ENCODE results near the gene LCN10.

LCN10 gene

DNA sequence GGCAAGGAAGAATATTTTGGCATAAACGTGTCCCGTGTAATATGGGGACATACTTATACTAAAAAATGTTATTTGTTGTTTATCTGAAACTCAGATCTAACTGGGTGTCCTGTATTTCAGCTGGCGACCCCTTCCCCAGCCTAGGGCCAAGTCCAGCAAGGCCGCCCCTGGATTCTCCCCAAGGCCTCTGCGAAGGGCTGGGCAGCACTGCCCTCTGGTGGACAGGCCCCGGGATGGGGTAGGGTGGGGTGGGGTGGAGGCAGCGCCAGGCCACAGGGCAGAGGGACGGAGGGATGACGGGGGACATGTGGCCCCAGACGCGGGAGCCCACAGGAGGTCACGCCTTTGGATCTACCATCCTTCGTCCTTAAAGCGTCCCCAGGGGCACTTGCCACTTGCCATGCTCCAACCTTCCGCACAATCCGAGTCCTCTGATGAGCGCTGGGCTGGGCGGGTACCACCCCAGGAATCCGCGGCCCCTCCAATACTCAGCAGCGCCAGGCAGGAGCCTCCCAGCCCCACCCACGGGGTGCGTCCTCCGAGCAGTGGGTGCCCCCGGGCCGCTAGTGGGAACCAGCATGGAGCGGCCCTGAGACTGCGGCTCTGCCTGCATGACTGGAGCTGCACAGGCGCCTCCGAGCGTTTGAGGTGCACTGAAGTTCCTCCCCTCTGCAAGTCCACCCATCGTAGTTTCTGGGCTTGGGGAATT is 48.4 kb downstream of the LCN10 start:
- no peak overlapping the region for H3K4me3 ChIP-seq (ENCODE audit: low read depth in 1 of 2, low read length in 2 of 2)
- H3K9me3 ChIP-seq (ENCODE audit: low read length): no peaks in the 10 kb centered on the region
- no peak overlapping the region for H3K27ac ChIP-seq (ENCODE audit: low read depth, low read length)
- peaks cover 19% of the 10 kb centered on the region for H3K4me1 ChIP-seq (ENCODE audit: insufficient read depth, low read length)
- H3K9ac ChIP-seq (ENCODE audit: low read length): no peak overlapping the region
- H3K36me3 ChIP-seq (ENCODE audit: insufficient read depth, low read length): no peaks in the 10 kb centered on the region
- no peaks in the 10 kb centered on the region for H3K27me3 ChIP-seq (ENCODE audit: control insufficient read depth in 1 of 2, insufficient read depth in 2 of 2, low read length in 2 of 2)

- no peak overlapping the region for H3K27ac ChIP-seq (ENCODE audit: low read depth, low read length)
- H3K9ac ChIP-seq (ENCODE audit: low read length): no peak overlapping the region
Observed at GRCh38 chr9:136693490-136694162, 49.1 kb downstream of the LCN10 start.

DNA sequence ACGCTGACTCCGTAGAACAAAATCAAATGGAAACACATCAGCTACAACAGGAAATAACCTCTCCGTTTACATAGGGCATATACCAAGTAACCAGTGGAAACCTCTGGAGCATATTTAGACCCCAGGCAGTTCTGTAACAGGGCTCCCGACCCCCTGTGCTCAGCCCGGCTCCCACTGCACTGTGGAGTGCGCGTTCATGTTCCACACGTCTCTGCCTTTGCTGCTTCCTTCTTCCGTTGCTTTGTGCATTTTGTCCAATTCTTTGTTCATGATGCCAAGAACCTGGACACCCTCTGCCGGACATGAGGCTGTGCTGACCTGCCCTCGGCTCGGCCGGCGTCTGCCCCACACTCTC is 49.6 kb downstream of the LCN10 start:
- H3K9ac ChIP-seq (ENCODE audit: low read length): no peak overlapping the region
- no peak overlapping the region for H3K4me3 ChIP-seq (ENCODE audit: low read depth in 1 of 2, low read length in 2 of 2)
- no peaks in the 10 kb centered on the region for H3K9me3 ChIP-seq (ENCODE audit: low read length)
- peaks cover 21% of the 10 kb centered on the region for H3K4me1 ChIP-seq (ENCODE audit: insufficient read depth, low read length)
- H3K27ac ChIP-seq (ENCODE audit: low read depth, low read length): no peak overlapping the region
- no peaks in the 10 kb centered on the region for H3K27me3 ChIP-seq (ENCODE audit: control insufficient read depth in 1 of 2, insufficient read depth in 2 of 2, low read length in 2 of 2)
- no peaks in the 10 kb centered on the region for H3K36me3 ChIP-seq (ENCODE audit: insufficient read depth, low read length)

More at GRCh38 chr9:136693490-136694162, 49.1 kb downstream of the LCN10 start:
- Histone ChIP-seq H3K27me3 (ENCODE audit: control insufficient read depth in 1 of 2, insufficient read depth in 2 of 2, low read length in 2 of 2) (no peaks in the 10 kb centered on the region), H3K4me3 (ENCODE audit: low read depth in 1 of 2, low read length in 2 of 2) (no peak overlapping the region), H3K4me1 (ENCODE audit: insufficient read depth, low read length) (peaks cover 19% of the 10 kb centered on the region), H3K9me3 (ENCODE audit: low read length) (no peaks in the 10 kb centered on the region), H3K36me3 (ENCODE audit: insufficient read depth, low read length) (no peaks in the 10 kb centered on the region)

GRCh38 chr9:136692185-136693134 is 50.3 kb downstream of the LCN10 start:
- Histone ChIP-seq H3K27me3 (ENCODE audit: control insufficient read depth in 1 of 2, insufficient read depth in 2 of 2, low read length in 2 of 2) (no peaks in the 10 kb centered on the region), H3K36me3 (ENCODE audit: insufficient read depth, low read length) (no peaks in the 10 kb centered on the region), H3K9ac (ENCODE audit: low read length) (no peak overlapping the region), H3K4me1 (ENCODE audit: insufficient read depth, low read length) (peaks cover 25% of the 10 kb centered on the region), H3K4me3 (ENCODE audit: low read depth in 1 of 2, low read length in 2 of 2) (no peak overlapping the region), H3K27ac (ENCODE audit: low read depth, low read length) (no peak overlapping the region), H3K9me3 (ENCODE audit: low read length) (no peaks in the 10 kb centered on the region)

- no peaks in the 10 kb centered on the region for H3K27me3 ChIP-seq (ENCODE audit: control insufficient read depth in 1 of 2, insufficient read depth in 2 of 2, low read length in 2 of 2)
- no peaks in the 10 kb centered on the region for H3K36me3 ChIP-seq (ENCODE audit: insufficient read depth, low read length)
- no peaks in the 10 kb centered on the region for H3K9me3 ChIP-seq (ENCODE audit: low read length)
- H3K4me1 ChIP-seq (ENCODE audit: insufficient read depth, low read length): peaks cover 25% of the 10 kb centered on the region
- H3K4me3 ChIP-seq (ENCODE audit: low read depth in 1 of 2, low read length in 2 of 2): no peak overlapping the region
- H3K9ac ChIP-seq (ENCODE audit: low read length): no peak overlapping the region
- H3K27ac ChIP-seq (ENCODE audit: low read depth, low read length): no peak overlapping the region
Observed at GRCh38 chr9:136691316-136692184, 51.2 kb downstream of the LCN10 start.

DNA sequence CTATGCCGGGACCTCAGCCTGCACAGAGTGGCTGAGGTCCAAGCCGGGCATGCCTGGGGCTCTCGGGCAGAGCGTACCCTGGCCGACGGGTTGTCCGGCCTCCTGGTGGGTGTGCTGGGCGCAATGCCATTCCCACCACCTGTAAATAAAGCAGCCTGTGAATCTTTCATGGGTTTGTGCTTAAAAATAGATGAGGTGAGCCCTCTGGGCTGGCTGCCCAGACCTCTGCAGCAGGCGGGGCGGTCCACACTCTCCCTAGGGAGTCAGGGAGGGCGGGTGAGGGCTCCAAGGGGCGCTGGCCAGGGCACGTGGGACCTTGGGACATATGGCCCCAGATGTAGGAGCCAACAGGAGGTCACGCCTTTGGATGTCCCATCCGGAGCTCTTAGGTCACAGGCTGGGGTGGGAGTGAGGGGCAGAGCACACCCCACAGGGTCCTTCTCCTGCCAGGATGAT is 51.9 kb downstream of the LCN10 start:
- Histone ChIP-seq H3K36me3 (ENCODE audit: insufficient read depth, low read length) (no peaks in the 10 kb centered on the region), H3K9me3 (ENCODE audit: low read length) (no peaks in the 10 kb centered on the region), H3K27ac (ENCODE audit: low read depth, low read length) (no peak overlapping the region), H3K4me1 (ENCODE audit: insufficient read depth, low read length) (peaks cover 31% of the 10 kb centered on the region), H3K27me3 (ENCODE audit: control insufficient read depth in 1 of 2, insufficient read depth in 2 of 2, low read length in 2 of 2) (no peaks in the 10 kb centered on the region), H3K4me3 (ENCODE audit: low read depth in 1 of 2, low read length in 2 of 2) (no peak overlapping the region), H3K9ac (ENCODE audit: low read length) (no peak overlapping the region)

- H3K4me1 ChIP-seq (ENCODE audit: insufficient read depth, low read length): peaks cover 32% of the 10 kb centered on the region
- H3K27me3 ChIP-seq (ENCODE audit: control insufficient read depth in 1 of 2, insufficient read depth in 2 of 2, low read length in 2 of 2): no peaks in the 10 kb centered on the region
- H3K4me3 ChIP-seq (ENCODE audit: low read depth in 1 of 2, low read length in 2 of 2): no peak overlapping the region
- H3K9me3 ChIP-seq (ENCODE audit: low read length): no peaks in the 10 kb centered on the region
- no peaks in the 10 kb centered on the region for H3K36me3 ChIP-seq (ENCODE audit: insufficient read depth, low read length)
- no peak overlapping the region for H3K9ac ChIP-seq (ENCODE audit: low read length)
- no peak overlapping the region for H3K27ac ChIP-seq (ENCODE audit: low read depth, low read length)
Observed at GRCh38 chr9:136690104-136690805, 52.5 kb downstream of the LCN10 start.

- Histone ChIP-seq H3K36me3 (ENCODE audit: insufficient read depth, low read length) (no peaks in the 10 kb centered on the region), H3K27me3 (ENCODE audit: control insufficient read depth in 1 of 2, insufficient read depth in 2 of 2, low read length in 2 of 2) (no peaks in the 10 kb centered on the region), H3K4me3 (ENCODE audit: low read depth in 1 of 2, low read length in 2 of 2) (no peak overlapping the region), H3K4me1 (ENCODE audit: insufficient read depth, low read length) (peaks cover 36% of the 10 kb centered on the region), H3K9me3 (ENCODE audit: low read length) (no peaks in the 10 kb centered on the region), H3K27ac (ENCODE audit: low read depth, low read length) (no peak overlapping the region), H3K9ac (ENCODE audit: low read length) (no peak overlapping the region)
Observed at GRCh38 chr9:136689108-136689460, 53.7 kb downstream of the LCN10 start.

DNA sequence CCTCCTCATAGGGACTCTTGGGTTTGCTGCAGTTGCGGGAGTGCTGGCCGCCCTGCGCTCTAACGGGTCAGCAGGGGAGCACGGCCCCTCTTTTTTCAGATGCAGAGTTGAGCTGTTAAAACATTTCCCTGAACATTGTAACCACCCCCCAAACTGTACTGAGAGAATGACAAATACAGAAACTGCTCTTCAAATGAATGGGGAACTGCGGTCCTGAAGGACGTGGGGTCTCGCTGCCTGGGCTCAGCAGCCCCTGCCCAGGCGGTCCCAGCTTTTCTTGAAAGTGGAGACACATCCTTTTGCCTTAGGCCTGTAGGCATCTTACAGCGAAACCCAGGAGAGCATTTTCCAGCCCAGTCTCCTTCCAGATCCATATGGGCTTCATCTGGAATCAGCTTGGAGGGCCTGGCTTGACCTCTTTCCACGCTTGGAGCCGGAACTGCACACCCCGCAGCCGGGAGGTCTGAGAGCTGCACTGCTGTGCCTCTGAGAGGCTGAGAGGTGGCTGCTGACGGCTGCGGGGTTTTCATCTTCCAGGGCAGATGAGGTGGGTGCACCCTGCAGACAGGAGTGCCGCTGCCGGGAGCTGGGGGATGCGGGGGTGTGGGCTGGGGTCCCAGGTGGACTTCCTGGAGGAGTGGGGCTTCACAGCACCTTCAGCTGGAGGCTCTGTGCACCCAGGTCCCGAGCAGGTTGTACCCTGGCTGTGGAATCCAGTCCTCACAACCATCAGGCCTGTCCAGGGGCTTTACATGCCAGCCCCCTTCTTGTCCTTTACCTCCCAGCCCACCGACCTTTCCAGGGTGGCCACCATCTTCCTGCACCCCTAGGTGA is 54.2 kb downstream of the LCN10 start:
- H3K36me3 ChIP-seq (ENCODE audit: insufficient read depth, low read length): no peaks in the 10 kb centered on the region
- no peaks in the 10 kb centered on the region for H3K27me3 ChIP-seq (ENCODE audit: control insufficient read depth in 1 of 2, insufficient read depth in 2 of 2, low read length in 2 of 2)
- H3K27ac ChIP-seq (ENCODE audit: low read depth, low read length): peak overlapping the region; percentile 19
- no peaks in the 10 kb centered on the region for H3K9me3 ChIP-seq (ENCODE audit: low read length)
- no peak overlapping the region for H3K9ac ChIP-seq (ENCODE audit: low read length)
- H3K4me3 ChIP-seq (ENCODE audit: low read depth in 1 of 2, low read length in 2 of 2): no peak overlapping the region
- peaks cover 36% of the 10 kb centered on the region for H3K4me1 ChIP-seq (ENCODE audit: insufficient read depth, low read length)

All from muscle layer of colon (tissue), 2 donors.